Suprapubic skin (tissue), 4 donors: ENCODE measurements around the gene MDGA2.

ENCODE experiments used
- EP300 ChIP-seq: sonication (generic); formaldehyde crosslinking; IDR thresholded peaks from one replicate; pipeline ENCODE4 v1.6.1; 2017; ENCODE audit warnings: antibody characterized with exemption
- POLR2AphosphoS5 ChIP-seq, 3 donors: sonication (generic); formaldehyde crosslinking; IDR thresholded peaks; one replicate each; pipeline ENCODE4 v1.6.1; 2017; ENCODE audit warnings: antibody characterized with exemption in 3 of 3

DNA sequence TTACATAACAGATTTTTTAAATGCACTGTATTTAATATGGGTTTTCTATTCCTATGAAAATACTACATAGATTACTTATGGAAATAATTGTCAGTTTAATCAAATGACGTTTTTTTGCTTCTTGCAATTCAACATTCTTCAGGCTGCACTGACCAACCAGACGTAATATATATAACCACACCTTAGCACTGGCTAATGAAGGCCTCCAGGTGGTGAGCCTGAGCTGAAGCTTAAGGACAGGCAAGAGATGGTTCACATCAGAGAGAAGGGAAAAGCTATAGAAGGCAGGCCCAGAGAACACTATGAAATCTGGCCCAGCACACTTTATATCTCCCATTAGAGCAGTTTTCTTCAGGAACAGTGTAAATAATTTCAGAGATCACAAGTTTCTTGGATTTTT is 2.8 kb upstream of the MDGA2 start:
- no peak for TF ChIP-seq POLR2AphosphoS5 (IDR thresholded peaks at IDR 0.05)
- TF ChIP-seq EP300 = no peak
